ENCODE data around the gene PTPRN2.

DNA sequence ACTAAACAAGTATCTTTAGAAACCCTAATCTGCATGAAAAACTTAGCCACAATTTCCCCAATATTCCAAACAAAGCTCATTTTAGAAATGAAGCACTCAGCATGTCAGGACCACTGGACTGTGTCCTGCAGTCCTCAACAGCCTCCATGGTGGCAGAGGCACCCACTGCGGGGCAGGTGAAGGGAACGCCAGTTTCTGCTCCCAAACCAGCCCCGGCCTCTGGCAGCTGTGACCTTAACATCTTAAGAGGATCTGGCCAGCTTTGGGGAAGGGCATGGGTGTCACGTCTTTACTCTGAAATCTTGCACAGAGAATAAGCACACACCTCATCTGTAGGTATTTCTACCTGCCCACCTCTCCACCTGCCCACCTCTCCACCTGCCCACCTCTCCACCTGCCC lies 988.1 kb downstream of the PTPRN2 start:
- TF ChIP-seq, protein P1, sequence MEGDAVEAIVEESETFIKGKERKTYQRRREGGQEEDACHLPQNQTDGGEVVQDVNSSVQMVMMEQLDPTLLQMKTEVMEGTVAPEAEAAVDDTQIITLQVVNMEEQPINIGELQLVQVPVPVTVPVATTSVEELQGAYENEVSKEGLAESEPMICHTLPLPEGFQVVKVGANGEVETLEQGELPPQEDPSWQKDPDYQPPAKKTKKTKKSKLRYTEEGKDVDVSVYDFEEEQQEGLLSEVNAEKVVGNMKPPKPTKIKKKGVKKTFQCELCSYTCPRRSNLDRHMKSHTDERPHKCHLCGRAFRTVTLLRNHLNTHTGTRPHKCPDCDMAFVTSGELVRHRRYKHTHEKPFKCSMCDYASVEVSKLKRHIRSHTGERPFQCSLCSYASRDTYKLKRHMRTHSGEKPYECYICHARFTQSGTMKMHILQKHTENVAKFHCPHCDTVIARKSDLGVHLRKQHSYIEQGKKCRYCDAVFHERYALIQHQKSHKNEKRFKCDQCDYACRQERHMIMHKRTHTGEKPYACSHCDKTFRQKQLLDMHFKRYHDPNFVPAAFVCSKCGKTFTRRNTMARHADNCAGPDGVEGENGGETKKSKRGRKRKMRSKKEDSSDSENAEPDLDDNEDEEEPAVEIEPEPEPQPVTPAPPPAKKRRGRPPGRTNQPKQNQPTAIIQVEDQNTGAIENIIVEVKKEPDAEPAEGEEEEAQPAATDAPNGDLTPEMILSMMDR (conservative IDR thresholded peaks at IDR 0.05 in 1 of 2, IDR thresholded peaks at IDR 0.05 in 1 of 2; ENCODE audit: low read depth in 1 of 2, low read length in 2 of 2), result no peak
- no peak for TF ChIP-seq EZH2 (IDR thresholded peaks at IDR 0.05; ENCODE audit: low read length, missing control alignments)

Measured in fibroblast of lung (primary cell).